Immature natural killer cell (primary cell): ENCODE measurements around the gene B3GNT3. TPM values are rescaled to one million over a fixed set of nuclear protein-coding genes. Genes with fewer than 3 reads are reported as not detected.
A peak's percentile ranks its signal among the peaks of the same experiment; 100 is the strongest.

Source experiments
- DNase-seq, 3 donors: peaks; one replicate each; pipeline ENCODE4 v3.0.0; 2022; ENCODE audit warnings: mixed read lengths in 1 of 3
- H3K27ac Mint-ChIP-seq, 6 donors: one replicate each; pipeline ENCODE4 v1.8.0; 2020; ENCODE audit warnings: mixed read lengths in 6 of 6, mild to moderate bottlenecking in 5 of 6, inconsistent platforms in 4 of 6, moderate library complexity in 3 of 6
- H3K27me3 Mint-ChIP-seq, 3 donors: one replicate each; pipeline ENCODE4 v1.8.0; 2020 to 2021; ENCODE audit warnings: low read depth in 3 of 3, mild to moderate bottlenecking in 3 of 3, mixed read lengths in 3 of 3, moderate library complexity in 3 of 3, inconsistent platforms in 1 of 3
- H3K36me3 Mint-ChIP-seq, 3 donors: one replicate each; pipeline ENCODE4 v1.8.0; 2020; ENCODE audit warnings: mixed read lengths in 3 of 3, inconsistent platforms in 2 of 3, mild to moderate bottlenecking in 2 of 3
- H3K4me1 Mint-ChIP-seq, 2 donors: one replicate each; pipeline ENCODE4 v1.8.0; 2020; ENCODE audit warnings: inconsistent platforms in 2 of 2, mild to moderate bottlenecking in 2 of 2, mixed read lengths in 2 of 2, moderate library complexity in 1 of 2
- H3K4me3 Mint-ChIP-seq, 5 donors: one replicate each; pipeline ENCODE4 v1.8.0; 2020; ENCODE audit warnings: mild to moderate bottlenecking in 5 of 5, mixed read lengths in 5 of 5, inconsistent platforms in 3 of 5, moderate library complexity in 3 of 5
- H3K9me3 Mint-ChIP-seq, 6 donors: one replicate each; pipeline ENCODE4 v1.8.0; 2020; ENCODE audit warnings: mild to moderate bottlenecking in 6 of 6, mixed read lengths in 6 of 6, inconsistent platforms in 4 of 6, moderate library complexity in 3 of 6
- polyA plus RNA-seq, 3 donors: library from polyadenylated mRNA; unstranded; fragments of 300-500 nt; fragmentation: Illumina TruSeq; gene quantifications; one replicate each; pipeline ENCODE4 v1.2.3, GENCODE V29; 2021

B3GNT3 gene
- polyA plus RNA-seq, 3 donors from 2014 or later, result not detected

DNA sequence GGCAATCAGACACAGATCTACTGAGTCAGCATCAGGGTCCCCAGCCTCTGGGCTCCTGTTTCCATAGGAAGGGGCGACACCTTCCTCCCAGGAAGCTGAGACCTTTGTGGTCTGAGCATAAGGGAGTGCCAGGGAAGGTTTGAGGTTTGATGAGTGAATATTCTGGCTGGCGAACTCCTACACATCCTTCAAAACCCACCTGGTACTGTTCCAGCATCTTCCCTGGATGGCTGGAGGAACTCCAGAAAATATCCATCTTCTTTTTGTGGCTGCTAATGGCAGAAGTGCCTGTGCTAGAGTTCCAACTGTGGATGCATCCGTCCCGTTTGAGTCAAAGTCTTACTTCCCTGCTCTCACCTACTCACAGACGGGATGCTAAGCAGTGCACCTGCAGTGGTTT lies 17.2 kb downstream of the B3GNT3 start:
- Mint-ChIP-seq H3K9me3 (no peaks in the 10 kb centered on the region), H3K27me3 (peaks cover 0 to 2% (median 0%) of the 10 kb centered on the region in 3 donors), H3K4me1 (peaks cover 0 to 2% of the 10 kb centered on the region in 2 donors), H3K4me3 (no peak overlapping the region), H3K27ac (no peak overlapping the region), H3K36me3 (no peaks in the 10 kb centered on the region)
- no peak for DNase-seq

DNA sequence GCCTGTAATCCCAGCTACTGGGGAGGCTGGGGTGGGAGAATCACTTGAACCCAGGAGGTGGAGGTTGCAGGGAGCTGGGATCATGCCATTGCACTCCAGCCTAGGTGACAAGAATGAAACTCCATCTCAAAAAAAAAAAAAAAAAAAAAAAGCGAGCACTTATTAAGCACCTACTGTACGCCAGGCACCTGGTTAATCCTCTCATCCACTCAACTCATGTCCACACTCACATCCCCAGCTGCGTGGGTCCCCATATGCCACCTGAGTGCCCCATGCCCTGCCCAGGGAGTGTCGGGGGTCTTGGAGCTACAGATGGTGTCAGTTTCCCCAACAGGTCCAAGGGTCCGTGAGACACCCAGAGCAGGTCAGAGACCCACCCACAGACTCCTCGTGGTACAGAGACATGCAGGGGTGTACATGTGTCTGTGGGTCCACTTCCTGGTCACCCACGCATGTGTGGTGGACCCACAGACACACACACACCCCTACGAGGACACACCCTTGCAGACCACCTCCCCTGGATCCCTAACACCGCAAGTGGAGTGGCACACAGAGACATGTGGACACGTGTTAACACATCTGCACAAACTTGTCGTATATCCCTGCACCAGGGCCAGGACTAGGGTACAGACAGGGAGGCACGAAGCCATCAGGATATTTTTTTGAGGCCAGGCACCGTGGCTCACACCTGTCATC lies 22.9 kb downstream of the B3GNT3 start:
- Mint-ChIP-seq H3K27me3 (peaks cover 0 to 2% (median 0%) of the 10 kb centered on the region in 3 donors), H3K9me3 (no peaks in the 10 kb centered on the region), H3K4me1 (no peaks in the 10 kb centered on the region), H3K36me3 (no peaks in the 10 kb centered on the region), H3K4me3 (no peak overlapping the region), H3K27ac (no peak overlapping the region)
- no peak for DNase-seq

DNA sequence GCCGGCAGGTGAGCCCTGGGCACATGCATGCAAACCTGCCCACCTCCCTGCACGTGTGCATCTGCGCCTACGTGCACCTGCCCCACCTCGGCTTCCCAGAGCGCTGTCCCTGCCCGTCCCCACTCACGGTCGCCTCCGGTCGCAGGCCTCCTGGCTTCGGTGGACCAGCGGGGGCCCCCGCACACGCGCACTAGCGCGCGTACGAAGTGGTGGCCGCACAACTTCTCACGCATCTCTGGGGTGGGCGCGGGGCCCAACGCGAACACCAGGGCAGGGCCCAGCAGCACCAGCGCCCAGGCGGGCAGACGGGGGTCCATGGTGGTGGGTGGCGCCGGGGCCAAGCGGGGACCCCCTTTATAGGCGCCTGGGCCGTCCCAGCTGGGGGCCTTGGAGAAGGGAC lies 26.3 kb downstream of the B3GNT3 start, which contains the start of gene INSL3:
TSS of gene INSL3 (minus strand) at position 330 of the 400 bp plus-strand sequence. CDS start at position 317, 13 bp downstream.
- DNase-seq, result no peak
- Mint-ChIP-seq H3K9me3 (no peaks in the 10 kb centered on the region), H3K4me1 (no peaks in the 10 kb centered on the region), H3K4me3 (no peak within 1 kb of the TSS), H3K27me3 (peaks cover 0 to 2% (median 0%) of the 10 kb centered on the region in 3 donors), H3K27ac (no peak within 1 kb of the TSS), H3K36me3 (no peaks in the 10 kb centered on the region)

DNA sequence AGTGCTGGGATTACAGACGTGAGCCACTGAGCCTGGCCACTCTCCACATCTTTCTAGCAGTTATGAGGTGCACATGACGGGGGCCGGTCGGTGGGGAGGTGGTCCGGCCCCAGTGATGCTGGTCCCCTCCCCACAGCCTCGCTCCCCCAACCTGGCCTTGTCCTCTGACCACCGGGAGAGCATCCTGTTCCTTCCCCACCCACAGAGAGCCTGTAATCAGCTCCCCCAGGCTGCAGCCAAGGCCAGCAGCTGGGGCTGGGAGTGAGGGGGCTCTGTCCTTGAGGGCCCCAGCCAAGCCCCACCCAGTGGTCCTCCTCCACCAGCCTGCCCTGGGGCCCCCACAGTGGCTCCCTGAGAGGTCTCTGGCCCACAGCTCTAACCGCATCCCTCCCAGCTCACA lies 29.4 kb downstream of the B3GNT3 start:
- Mint-ChIP-seq H3K36me3 (peaks cover 5% of the 10 kb centered on the region in 3 donors), H3K27me3 (peaks cover 0 to 2% (median 0%) of the 10 kb centered on the region in 3 donors), H3K4me3 (no peak overlapping the region), H3K4me1 (peaks cover 4 to 5% of the 10 kb centered on the region in 2 donors), H3K27ac (peak overlapping the region in 1 of 6 donors; percentile 62), H3K9me3 (no peaks in the 10 kb centered on the region)
- DNase-seq, result no peak

DNA sequence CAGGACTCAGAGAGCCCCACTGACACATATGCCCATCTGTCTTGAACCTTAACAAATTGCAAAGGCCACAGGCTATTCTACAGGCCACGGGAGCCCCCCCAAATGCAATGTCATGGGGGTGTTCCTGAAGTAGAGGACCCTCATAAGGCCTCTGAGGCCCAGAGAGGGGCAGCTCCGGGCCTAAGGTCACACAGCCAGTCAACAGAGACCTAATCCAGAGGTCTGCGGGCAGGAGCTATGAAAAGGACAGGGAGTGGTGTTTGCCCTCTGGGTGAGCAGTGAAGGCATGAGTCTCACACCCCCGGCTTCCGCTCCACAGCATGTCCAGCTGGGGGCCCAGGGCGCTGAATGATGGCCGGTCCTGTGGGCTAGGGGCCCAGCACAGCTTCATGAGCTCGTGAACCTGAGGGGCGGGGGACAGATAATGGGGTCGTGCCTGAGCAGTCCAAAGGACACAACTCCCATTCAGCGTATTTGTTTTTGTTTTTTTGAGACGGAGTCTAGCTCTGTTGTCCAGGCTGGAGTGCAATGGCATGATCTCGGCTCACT lies 31.6 kb downstream of the B3GNT3 start:
- Mint-ChIP-seq H3K36me3 (peaks cover 5 to 13% (median 5%) of the 10 kb centered on the region in 3 donors), H3K27ac (no peak overlapping the region), H3K27me3 (peaks cover 0 to 2% (median 0%) of the 10 kb centered on the region in 3 donors), H3K4me3 (no peak overlapping the region), H3K9me3 (no peaks in the 10 kb centered on the region), H3K4me1 (peaks cover 4 to 5% of the 10 kb centered on the region in 2 donors)
- no peak for DNase-seq

DNA sequence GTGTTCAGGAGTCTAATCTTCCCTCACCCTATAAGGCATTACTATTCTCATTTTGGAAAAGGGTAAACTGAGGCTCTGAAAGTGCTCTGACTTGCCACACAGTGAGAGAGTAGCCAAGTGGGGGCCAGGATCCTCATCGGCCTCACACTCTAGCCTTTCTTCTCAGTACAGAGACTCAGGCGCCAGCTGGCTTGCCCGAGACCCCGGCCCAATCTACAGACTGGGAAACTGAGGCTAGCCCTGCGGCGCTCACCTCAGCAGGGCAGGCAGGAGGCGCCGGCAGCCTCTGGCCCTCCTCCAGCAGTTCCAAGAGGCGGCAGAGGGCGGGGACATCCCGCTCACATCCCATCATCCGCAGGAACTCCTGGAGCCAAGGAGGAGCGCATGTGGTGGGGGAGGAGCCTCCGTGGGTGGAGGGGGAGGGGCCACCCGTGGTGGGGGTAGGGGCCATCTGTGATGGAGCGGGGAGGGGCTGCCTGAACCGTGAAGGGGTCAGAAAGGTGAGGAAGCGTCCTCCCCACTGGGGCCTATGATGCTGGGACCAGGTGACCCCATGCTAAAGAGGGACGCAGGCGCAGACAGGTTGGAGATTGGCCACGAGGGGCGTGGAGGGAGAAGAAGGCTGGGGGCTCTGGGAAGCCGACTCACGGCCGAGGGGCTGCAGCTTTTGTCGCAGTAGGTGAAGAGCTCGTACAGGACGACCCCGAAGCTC lies 35.1 kb downstream of the B3GNT3 start:
- Mint-ChIP-seq H3K27ac (peak overlapping the region in 1 of 6 donors; percentile 45), H3K27me3 (peaks cover 2% of the 10 kb centered on the region in 3 donors), H3K4me3 (no peak overlapping the region), H3K36me3 (peaks cover 5 to 21% (median 10%) of the 10 kb centered on the region in 3 donors), H3K9me3 (no peaks in the 10 kb centered on the region), H3K4me1 (peaks cover 5 to 7% of the 10 kb centered on the region in 2 donors)
- no peak for DNase-seq

DNA sequence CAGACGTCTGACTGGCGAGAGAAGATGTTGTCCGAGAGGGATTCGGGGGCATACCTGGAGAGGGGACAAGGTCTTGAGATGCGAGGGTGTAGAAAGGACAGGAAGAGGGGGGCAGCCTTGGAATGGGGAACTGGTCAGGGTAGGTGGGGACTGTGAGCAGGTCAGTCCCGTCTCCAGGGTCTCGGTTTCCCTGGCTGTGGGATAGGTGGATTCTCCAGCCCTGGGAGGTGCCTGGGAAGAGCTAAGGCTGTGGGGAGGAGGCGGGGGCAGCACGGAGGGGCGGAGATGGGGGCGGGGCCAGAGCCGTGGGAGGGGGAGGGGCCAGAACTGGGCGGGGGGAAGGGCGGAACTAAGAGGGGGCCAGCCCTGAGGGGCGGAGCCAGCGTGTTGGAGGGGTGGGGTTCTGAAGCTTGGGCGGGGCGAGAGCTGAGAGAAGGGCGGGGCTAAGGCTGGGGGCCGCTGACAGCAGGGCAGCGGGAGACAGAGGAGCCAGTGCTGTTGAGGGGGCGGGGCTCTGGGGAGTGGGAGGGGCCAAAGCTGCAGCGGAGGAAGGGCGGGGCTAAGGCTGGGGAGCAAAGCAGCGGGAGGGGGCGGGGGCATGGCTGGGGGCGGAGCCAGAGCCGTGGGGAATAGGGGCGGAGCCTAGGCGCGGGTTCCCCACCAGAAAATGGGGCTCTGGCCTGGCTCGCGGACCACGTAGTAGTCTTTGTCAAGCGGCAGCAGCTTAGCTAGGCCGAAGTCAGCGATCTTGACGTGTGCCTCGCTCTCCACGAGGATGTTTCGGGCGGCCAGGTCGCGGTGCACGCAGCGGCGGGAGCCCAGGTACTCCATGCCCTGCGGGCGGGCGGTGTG lies 35.9 kb downstream of the B3GNT3 start:
- peak overlapping the region in 1 of 6 donors; percentile 45 for H3K27ac Mint-ChIP-seq
- H3K4me3 Mint-ChIP-seq, result no peak overlapping the region
- H3K4me1 Mint-ChIP-seq, result peaks cover 11 to 14% of the 10 kb centered on the region in 2 donors
- H3K36me3 Mint-ChIP-seq, result peaks cover 11 to 29% (median 17%) of the 10 kb centered on the region in 3 donors
- H3K27me3 Mint-ChIP-seq, result peaks cover 2 to 3% (median 2%) of the 10 kb centered on the region in 3 donors
- DNase-seq, result peak in 1 of 3 donors; percentile 10
- no peaks in the 10 kb centered on the region for H3K9me3 Mint-ChIP-seq

DNA sequence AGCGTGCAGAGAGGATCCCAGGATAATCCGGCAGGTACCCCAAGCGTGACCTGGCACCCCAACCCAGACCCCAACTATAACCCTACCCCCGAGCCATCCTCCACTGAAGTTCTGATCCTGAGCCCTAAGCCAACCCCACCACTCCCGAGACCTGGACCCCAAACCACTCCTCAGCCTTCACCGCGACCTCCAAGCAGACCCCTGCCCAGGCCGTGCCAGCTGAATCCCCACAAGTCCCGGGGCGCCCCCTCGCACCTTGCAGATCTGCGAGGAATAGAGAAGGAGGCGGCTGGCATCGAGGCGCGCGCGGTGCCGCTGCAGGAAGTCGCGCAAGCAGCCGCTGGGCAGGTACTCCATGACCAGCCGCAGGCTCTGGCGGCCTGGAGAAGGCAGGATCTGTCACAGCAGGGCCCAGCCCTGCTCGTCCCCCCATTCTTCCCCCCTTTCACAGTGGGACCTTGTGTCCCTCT lies 36.5 kb downstream of the B3GNT3 start:
- Mint-ChIP-seq H3K27ac (peak overlapping the region in 1 of 6 donors; percentile 44), H3K4me3 (no peak overlapping the region), H3K9me3 (no peaks in the 10 kb centered on the region), H3K36me3 (peaks cover 16 to 33% (median 17%) of the 10 kb centered on the region in 3 donors), H3K4me1 (peaks cover 13 to 16% of the 10 kb centered on the region in 2 donors), H3K27me3 (peaks cover 2 to 3% (median 2%) of the 10 kb centered on the region in 3 donors)
- DNase-seq, result no peak

DNA sequence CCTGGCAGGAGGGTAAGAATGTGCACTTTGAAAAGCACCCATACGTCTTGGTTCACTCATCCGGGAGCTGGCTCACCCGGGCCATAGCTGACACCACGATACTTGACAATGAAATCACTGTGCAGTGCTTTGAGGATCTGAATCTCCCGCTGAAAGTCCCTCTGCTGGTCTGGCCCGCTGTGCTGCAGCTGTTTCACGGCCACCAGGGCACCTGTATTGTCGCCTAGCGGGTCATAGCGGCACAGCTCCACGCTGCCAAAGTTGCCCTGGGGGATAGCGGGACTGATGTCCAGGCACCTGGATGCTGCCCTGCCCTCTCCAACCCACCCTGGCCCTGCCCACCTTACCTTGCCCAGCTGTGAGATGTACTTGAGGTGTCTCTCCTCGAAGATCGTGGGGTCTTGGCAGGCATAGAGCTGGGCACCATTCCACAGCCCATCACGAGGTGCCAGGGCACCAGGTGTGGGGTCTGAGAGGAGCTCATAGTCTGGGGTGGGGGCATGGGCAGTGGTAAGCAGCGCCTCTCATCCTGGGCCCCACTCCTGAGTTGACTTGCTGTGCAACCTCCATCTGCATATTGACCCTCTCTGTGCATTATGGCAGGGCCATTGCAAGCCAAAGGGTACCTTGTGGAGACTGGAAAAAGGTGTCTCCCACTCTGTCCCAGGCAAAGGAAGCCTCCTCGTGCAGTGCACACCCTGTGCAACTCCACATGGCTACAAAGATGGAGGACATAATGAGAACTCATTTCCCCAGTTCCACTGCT lies 37.7 kb downstream of the B3GNT3 start:
- no peak overlapping the region for H3K4me3 Mint-ChIP-seq
- H3K27ac Mint-ChIP-seq, result no peak overlapping the region
- peaks cover 17 to 37% (median 21%) of the 10 kb centered on the region in 3 donors for H3K36me3 Mint-ChIP-seq
- DNase-seq, result no peak
- H3K27me3 Mint-ChIP-seq, result peaks cover 2 to 3% (median 2%) of the 10 kb centered on the region in 3 donors
- H3K9me3 Mint-ChIP-seq, result no peaks in the 10 kb centered on the region
- H3K4me1 Mint-ChIP-seq, result peaks cover 13 to 16% of the 10 kb centered on the region in 2 donors

DNA sequence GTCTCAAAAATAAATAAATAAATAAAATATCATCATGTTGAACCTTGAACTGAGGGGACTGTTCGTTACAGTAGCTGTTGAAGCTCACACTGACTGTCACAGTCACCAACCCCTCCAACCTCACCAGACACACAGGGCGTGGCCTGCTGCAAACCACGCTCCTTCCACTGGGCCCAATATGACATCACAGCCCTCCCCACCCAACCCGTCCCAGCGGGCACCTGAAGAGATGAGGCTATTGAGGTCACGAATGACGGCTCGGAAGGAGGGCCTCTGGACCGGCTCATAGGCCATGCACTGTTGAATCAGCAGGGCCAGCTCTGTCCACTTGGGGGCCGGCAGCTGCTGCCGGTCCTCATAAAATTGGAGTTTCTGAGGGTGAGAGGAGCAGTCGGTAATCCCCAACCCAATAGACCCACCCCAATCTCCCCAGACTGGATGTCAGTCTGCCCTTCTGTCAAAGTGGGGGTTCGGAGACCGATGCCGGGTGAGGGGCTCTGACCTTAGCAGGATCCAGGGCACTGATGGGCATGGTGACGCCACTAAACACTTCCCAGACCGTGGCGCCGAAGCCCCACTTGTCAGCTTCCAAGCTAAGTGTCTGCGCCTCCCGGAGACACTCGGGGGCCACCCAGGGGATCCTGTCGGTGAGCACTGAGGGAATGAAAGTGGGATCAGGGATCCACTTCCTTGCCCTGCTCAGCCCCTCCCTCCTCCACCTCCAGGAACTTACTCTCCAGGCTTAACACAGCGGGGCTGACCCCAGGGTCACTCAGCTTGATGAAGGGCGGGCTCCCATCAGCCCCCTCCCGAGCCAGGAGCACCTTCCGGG lies 39.6 kb downstream of the B3GNT3 start:
- Mint-ChIP-seq H3K27me3 (peaks cover 0 to 3% (median 2%) of the 10 kb centered on the region in 3 donors), H3K36me3 (peaks cover 13 to 46% (median 22%) of the 10 kb centered on the region in 3 donors), H3K4me1 (peaks cover 9 to 11% of the 10 kb centered on the region in 2 donors), H3K9me3 (no peaks in the 10 kb centered on the region), H3K27ac (peak overlapping the region in 3 of 6 donors; percentile 1 to 59 (median 40)), H3K4me3 (no peak overlapping the region)
- DNase-seq, result no peak

DNA sequence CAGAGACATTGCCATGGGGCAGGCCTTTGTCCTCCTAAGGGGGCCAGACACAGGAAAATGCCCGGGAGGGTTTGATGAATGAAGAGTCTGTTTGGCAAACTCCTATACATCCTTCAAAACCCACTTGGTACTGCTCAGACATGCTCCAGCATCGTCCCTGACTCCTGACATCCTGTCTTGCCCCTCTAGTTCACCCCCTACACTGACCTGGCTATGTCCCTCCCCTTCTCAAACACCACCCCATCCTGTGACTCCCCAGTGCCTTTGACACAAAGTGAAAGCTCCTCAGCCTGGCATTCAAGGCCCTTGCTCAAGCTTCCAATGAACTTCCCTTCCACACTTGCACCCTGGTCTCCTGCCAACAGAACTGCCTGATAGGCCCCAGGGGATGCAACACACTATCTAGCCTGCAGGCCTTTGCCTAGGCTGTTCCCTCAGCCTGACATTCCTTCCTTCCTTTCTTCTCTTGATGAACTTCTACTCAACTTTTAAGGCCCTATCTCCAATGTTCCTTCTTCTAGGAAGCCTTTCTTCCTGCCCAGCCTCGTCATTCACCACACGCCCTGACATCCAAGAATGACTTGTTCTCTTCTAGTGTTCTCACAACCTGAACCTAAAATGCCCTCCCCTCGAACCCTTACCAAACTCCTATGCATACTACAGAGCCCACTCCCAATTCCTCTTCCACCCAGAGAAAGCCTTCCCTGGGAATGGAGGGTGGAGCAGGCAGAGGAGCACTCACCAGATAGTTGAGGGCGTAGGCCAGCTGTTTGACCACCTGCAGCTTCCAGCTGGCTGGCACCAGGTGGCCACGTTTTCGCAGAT lies 40.5 kb downstream of the B3GNT3 start:
- peak overlapping the region; percentile 1 to 68 (median 52) for H3K27ac Mint-ChIP-seq
- peaks cover 0 to 3% (median 2%) of the 10 kb centered on the region in 3 donors for H3K27me3 Mint-ChIP-seq
- H3K36me3 Mint-ChIP-seq, result peaks cover 13 to 45% (median 26%) of the 10 kb centered on the region in 3 donors
- no peak for DNase-seq
- H3K9me3 Mint-ChIP-seq, result no peaks in the 10 kb centered on the region
- H3K4me1 Mint-ChIP-seq, result peaks cover 9 to 11% of the 10 kb centered on the region in 2 donors
- no peak overlapping the region for H3K4me3 Mint-ChIP-seq
